Measurements from ENCODE around the gene MAP3K13.

The MAP3K13 gene

DNA sequence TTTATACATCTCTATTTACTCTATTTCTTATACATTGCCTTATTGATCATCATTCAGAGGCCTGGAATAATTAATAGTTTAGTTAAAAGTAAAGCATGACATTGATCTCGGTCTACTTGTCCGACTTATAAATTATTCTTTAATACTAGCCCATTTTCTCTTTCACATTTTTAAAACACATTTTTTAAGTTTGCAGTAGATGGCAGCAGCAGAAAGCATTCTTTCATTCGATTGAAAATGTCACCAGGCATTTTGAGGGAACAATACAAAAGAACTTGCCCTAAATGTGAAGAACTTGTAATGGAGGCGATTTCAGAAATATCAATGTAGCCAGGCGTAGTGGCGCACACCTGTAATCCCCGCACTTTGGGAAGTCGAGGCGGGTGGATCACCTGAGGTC lies 15.5 kb upstream of the MAP3K13 start:
- TF ChIP-seq, protein P1, sequence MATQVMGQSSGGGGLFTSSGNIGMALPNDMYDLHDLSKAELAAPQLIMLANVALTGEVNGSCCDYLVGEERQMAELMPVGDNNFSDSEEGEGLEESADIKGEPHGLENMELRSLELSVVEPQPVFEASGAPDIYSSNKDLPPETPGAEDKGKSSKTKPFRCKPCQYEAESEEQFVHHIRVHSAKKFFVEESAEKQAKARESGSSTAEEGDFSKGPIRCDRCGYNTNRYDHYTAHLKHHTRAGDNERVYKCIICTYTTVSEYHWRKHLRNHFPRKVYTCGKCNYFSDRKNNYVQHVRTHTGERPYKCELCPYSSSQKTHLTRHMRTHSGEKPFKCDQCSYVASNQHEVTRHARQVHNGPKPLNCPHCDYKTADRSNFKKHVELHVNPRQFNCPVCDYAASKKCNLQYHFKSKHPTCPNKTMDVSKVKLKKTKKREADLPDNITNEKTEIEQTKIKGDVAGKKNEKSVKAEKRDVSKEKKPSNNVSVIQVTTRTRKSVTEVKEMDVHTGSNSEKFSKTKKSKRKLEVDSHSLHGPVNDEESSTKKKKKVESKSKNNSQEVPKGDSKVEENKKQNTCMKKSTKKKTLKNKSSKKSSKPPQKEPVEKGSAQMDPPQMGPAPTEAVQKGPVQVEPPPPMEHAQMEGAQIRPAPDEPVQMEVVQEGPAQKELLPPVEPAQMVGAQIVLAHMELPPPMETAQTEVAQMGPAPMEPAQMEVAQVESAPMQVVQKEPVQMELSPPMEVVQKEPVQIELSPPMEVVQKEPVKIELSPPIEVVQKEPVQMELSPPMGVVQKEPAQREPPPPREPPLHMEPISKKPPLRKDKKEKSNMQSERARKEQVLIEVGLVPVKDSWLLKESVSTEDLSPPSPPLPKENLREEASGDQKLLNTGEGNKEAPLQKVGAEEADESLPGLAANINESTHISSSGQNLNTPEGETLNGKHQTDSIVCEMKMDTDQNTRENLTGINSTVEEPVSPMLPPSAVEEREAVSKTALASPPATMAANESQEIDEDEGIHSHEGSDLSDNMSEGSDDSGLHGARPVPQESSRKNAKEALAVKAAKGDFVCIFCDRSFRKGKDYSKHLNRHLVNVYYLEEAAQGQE (IDR thresholded peaks at IDR 0.05; ENCODE audit: insufficient read depth in 1 of 2, low read depth in 2 of 2, low read length in 2 of 2): no peak
- TF ChIP-seq POLR2AphosphoS5 (IDR thresholded peaks at IDR 0.05; ENCODE audit: low read depth, low read length) (no peak), TAF1 (IDR thresholded peaks at IDR 0.05; ENCODE audit: borderline replicate concordance, insufficient read depth, low read length) (no peak), SIN3A (IDR thresholded peaks at IDR 0.05; ENCODE audit: borderline replicate concordance, insufficient read depth, low read length) (no peak), FOXP2 (optimal IDR thresholded peaks at IDR 0.05; ENCODE audit: borderline replicate concordance, extremely low read depth, extremely low read length, insufficient read depth) (no peak)

DNA sequence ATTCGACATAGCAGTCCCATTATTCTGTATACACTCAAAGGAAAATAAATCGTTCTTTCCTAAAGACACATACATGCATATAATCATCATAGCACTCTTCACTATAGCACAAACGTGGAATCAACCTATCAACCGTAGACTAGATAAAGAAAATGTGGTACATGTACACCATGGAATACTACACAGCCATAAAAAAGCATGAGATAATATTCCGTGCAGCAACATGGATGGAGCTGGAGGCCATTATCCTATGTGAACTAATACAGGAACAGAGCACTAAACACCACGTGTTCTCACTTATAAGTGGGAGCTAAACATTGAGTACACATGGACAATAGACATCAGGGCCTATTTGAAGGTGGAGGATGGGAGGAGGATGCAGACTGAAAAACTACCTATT lies 12.1 kb upstream of the MAP3K13 start:
- TF ChIP-seq TAF1 (IDR thresholded peaks at IDR 0.05; ENCODE audit: borderline replicate concordance, insufficient read depth, low read length) (no peak), SIN3A (IDR thresholded peaks at IDR 0.05; ENCODE audit: borderline replicate concordance, insufficient read depth, low read length) (no peak), POLR2AphosphoS5 (IDR thresholded peaks at IDR 0.05; ENCODE audit: low read depth, low read length) (no peak), FOXP2 (optimal IDR thresholded peaks at IDR 0.05; ENCODE audit: borderline replicate concordance, extremely low read depth, extremely low read length, insufficient read depth) (no peak)
- TF ChIP-seq, protein P1 (IDR thresholded peaks at IDR 0.05; ENCODE audit: insufficient read depth in 1 of 2, low read depth in 2 of 2, low read length in 2 of 2): no peak

DNA sequence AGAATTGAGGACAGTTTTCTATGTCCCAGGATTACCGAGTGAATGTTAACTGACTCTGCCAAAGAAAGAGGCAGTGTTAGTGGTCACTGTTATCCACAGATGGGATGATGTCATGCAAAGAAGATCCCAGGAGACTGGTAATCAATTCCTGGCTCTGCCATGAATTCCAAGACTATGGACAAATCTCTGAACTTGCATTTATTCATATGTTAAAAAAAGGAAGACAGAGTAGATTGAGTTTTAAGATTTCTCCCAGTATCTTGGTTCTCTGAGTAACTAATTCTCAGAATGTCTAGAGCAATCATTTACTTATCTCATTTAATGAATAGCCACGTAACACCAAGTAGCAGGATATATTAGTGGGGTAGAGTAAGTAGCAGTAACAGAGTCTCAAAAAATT lies 11.5 kb upstream of the MAP3K13 start:
- TF ChIP-seq POLR2AphosphoS5 (IDR thresholded peaks at IDR 0.05; ENCODE audit: low read depth, low read length) (no peak), TAF1 (IDR thresholded peaks at IDR 0.05; ENCODE audit: borderline replicate concordance, insufficient read depth, low read length) (no peak), SIN3A (IDR thresholded peaks at IDR 0.05; ENCODE audit: borderline replicate concordance, insufficient read depth, low read length) (no peak), FOXP2 (optimal IDR thresholded peaks at IDR 0.05; ENCODE audit: borderline replicate concordance, extremely low read depth, extremely low read length, insufficient read depth) (no peak)
- TF ChIP-seq, protein P1 (IDR thresholded peaks at IDR 0.05; ENCODE audit: insufficient read depth in 1 of 2, low read depth in 2 of 2, low read length in 2 of 2): no peak

DNA sequence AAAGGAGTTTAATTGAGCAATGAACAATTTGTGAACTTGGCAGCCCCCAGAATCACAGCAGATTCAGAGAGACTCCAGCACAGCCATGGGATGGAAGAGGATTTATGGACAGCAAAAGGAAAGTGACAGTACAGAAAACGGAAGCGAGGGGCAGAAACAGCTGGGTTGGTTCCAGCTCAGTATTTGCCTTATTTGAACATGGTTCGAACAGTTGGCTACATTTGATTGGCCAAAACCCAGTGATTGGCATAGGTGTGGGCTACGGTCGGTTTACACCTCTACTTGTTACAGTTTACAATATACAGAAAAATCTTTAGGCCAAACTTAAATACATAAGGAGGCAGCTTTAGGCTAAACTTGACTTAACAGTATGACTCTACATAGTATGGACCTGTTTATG lies 9.7 kb upstream of the MAP3K13 start:
- no peak for TF ChIP-seq FOXP2 (optimal IDR thresholded peaks at IDR 0.05; ENCODE audit: borderline replicate concordance, extremely low read depth, extremely low read length, insufficient read depth)
- TF ChIP-seq, protein P1 (IDR thresholded peaks at IDR 0.05; ENCODE audit: insufficient read depth in 1 of 2, low read depth in 2 of 2, low read length in 2 of 2): no peak
